ENCODE results near the gene ACOD1. TPM values are rescaled to one million over a fixed set of nuclear protein-coding genes. Genes with fewer than 3 reads are reported as not detected.
"Not testable (repeated sequence)": the region's sequence is repeated elsewhere in the genome, so short reads cannot be mapped to it uniquely, and the experiment has no call there.

Gene ACOD1
- total RNA-seq, 2 donors from 2014 or later = not detected

DNA sequence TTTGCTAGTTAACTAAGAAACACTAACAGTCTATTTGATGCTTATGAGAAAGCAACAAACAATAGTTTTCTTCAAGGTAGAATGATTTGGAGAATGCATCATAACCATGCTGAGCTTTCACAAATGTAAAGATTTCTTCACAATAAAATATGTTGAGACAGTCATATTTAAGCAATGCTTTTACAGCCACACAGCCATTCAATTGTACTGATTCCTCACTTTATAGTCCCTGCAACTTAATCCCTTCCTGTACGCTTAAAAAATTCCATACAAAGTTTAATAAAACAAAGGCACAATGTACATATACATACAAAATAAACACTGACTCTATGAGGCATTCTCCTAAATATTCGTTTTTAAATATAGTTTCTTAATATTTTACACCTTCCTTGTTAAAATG lies 4.7 kb upstream of the ACOD1 start:
- intact Hi-C loops (cut with DNase I, micrococcal nuclease) = no loop called here
- ATAC-seq (no peak), DNase-seq (no peak)

DNA sequence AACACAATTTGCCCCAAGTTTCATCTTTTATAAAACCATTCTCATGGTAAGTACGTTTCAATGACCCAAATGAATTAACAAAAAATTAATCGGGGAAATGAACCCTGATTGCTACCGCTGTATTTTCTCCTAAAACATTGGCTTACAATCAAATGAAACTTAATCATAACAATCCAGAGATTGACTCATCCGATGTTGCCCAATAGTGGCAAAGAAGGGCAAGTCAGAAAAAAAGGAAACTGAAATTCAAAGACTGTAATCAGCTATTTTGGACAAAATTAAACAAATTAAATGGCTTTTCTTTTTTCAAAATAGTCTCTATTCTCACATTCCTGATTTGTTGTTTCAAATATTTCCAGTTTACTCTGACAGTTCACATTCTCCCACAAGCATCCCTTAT lies 3.9 kb upstream of the ACOD1 start:
- ATAC-seq = no peak

DNA sequence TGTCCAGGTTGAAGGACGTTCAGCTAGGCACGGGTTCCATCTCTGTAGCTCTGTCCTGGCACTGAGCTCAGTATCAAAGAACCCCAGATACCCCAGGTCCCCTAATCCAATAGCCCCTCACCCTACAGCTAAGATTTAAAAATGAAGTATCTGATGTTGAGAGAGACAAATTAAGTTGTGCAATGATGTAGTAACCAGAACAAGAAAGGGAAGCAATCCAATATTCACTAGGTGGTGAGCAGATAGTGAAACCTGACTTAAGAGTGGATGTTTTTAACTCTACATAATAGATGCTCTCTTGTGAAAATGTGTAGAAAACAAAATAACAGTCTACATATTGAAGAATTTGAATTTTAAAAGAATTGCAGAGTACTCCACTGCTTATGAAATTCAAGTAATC lies 1.8 kb downstream of the ACOD1 start:
- intact Hi-C loops (cut with DNase I, micrococcal nuclease) = no loop called here
- DNase-seq (no peak), ATAC-seq (no peak)

More for the DNA sequence above, 3.9 kb upstream of the ACOD1 start:
- intact Hi-C loops (cut with DNase I, micrococcal nuclease) = no loop called here
- no peak for DNase-seq

- ATAC-seq (no peak), DNase-seq (no peak)
- intact Hi-C loops (cut with DNase I, micrococcal nuclease) = no loop called here
These were observed 5.7 kb downstream of the ACOD1 start for GRCh38 chr13:76953968-76954367.

DNA sequence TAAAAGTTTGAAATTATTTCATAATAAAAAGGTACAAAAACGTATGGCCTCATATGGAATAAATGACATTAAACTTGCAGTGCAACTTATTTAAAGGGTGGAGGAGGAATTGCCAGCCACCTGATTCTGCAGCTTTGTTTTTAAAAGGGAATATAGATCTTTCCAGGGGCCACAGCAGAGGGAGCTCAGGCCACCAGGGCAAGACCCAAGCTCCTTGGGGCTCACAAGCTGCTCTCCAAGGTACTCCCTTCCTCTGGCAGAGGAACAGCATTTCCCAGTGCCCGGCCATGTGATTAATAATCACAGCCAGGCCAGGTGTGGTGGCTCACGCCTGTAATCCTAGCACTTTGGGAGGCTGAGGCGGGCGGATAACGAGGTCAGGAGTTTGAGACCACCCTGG lies 6.2 kb downstream of the ACOD1 start:
- ATAC-seq (no peak), DNase-seq (no peak)
- intact Hi-C loops (cut with DNase I, micrococcal nuclease) = no loop called here

GRCh38 chr13:76955193-76955592 lies 6.9 kb downstream of the ACOD1 start:
- DNase-seq (no peak), ATAC-seq (no peak)
- intact Hi-C loops (cut with DNase I, micrococcal nuclease) = no loop called here

- ATAC-seq (no peak), DNase-seq (no peak)
- intact Hi-C loops (cut with DNase I, micrococcal nuclease) = no loop called here
These were observed 7.3 kb downstream of the ACOD1 start for GRCh38 chr13:76955661-76956060.

- intact Hi-C loops (cut with DNase I, micrococcal nuclease) = no loop called here
- ATAC-seq (no peak), DNase-seq (no peak)
These were observed 10.6 kb downstream of the ACOD1 start for GRCh38 chr13:76958841-76959432.

DNA sequence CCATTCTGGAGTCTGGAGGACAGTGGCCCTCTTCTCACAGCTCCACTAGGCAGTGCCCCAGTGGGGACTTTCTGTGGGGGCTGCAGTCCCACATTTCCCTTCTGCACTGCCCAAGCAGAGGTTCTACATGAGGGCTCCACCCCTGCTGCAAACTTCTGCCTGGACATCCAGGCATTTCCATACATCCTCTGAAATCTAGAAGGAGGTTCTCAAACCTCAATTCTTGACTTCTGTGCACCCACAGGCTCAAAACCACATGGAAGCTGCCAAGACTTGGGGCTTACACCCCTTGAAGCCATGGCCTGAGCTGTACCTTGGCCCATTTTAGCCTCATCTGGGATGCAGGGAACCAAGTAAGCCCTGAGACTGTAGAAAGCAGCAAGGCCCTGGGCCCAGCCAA lies 11.4 kb downstream of the ACOD1 start:
- ATAC-seq; DNase-seq; intact Hi-C loops (cut with DNase I, micrococcal nuclease): not testable (repeated sequence)

DNA sequence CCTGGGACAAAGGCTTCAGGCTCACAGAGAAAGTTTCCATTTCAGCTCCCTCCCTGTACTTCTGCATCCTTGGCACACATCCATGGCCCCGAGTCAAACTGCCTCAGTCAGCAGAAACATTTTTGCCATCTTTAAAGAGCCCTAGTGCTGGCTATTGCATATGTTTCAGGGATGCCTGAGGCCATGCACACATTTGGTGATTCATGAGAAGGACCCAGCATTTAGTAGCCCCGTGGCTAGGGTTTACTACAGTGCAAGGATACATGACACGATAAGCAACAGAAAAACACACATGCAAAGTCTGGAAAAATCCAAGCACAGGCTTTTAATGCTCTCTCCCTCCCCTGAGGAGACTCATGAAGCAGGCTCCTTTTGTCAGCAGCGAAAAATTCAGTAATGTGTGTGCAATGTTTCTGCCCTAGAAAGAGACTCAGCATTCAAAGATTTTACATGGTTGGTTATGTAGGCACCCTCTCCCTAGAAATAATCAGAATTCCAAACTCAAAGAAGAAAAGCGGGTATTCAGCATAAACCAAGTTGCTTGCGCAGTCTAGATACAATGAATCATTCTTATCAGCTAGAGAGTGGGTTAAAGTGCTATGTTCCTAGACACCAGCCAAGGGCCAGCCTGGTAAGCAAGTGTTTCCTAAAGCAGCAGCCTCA lies 17.6 kb downstream of the ACOD1 start:
- DNase-seq (peak in 1 of 2 donors; percentile 27), ATAC-seq (no peak)
- intact Hi-C loops (cut with DNase I, micrococcal nuclease) = no loop called here

DNA sequence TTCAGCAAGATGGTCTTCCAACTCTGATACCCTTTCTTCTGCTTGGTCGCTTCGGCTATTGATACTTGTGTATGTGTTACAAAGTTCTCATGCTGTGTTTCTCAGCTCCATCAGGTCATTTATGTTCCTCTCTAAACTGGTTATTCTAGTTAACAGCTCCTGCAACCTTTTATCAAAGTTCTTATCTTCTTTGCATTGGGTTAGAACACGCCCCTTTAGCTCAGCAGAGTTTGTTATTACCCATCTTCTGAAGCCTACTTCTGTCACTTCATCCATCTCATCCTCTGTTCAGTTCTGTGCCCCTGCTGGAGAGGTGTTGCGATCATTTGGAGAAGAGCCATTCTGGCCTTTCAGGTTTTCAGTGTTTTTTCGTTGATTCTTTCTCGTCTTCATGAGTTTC lies 18.7 kb downstream of the ACOD1 start:
- no peak for ATAC-seq

GRCh38 chr13:76968041-76968440 lies 19.7 kb downstream of the ACOD1 start:
- DNase-seq = no peak
- intact Hi-C loops (cut with DNase I, micrococcal nuclease) = no loop called here
- ATAC-seq = no peak

More for the DNA sequence above, 18.7 kb downstream of the ACOD1 start:
- DNase-seq = no peak
- intact Hi-C loops (cut with DNase I, micrococcal nuclease) = no loop called here

DNA sequence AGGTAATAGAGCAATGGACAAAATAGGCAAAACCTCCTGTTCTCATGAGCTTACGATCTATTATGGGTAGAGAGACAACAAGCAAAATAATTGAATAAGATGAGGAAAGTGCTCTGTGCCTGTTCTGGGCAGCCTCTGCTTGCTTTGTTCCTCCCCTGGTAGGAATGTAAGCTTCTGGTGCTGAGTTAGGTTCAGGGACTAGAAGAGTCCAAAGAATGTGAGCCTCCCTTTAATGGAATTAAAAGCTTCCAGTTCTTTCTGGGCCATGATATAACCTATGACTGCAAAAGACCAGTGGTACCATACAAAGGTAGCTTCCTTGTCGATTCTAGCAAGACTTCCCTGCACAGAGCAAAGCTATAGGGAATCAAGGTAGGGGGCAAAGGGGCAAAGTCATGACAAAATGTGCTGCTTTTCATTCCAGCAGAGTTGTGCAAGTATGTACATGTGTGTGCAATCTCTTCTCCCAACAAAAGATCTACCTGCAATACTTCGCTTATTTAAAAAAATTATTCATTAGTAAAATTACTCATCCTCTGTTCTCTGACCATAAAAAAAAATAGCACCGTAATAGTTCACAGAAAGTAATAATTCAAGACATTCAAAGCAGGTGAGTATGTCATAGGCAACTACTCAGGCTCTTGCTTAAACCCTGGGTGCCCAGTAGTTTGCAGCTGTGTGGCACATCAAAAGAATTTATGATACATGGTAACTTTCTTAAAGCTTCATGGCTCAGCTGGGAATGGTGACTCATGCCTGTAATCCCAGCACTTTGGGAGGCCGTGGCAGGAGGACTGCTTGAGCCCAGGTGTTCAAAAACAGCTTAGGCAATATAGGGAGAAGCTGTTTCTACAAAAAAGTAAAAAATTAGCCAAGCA lies 21.4 kb downstream of the ACOD1 start:
- ATAC-seq = no peak
- intact Hi-C loops (cut with DNase I, micrococcal nuclease) = no loop called here

DNA sequence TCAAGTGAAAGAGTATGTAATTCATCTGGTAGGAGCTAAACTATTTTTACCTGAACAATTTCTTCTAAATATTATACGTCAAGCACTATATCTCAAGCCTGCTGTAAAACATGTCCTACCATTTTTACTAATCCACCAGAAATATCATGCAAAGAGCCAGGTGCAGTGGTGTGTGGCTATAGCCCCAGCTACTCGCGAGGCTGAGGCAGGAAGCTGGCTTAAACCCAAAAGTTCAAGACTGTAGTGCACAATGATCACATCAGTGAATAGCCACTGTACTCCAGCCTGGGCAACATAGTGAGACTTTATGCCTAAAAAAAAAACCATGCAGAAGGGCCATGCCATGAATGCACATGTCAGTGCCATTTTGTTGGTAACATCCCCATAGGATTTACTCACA lies 22.9 kb downstream of the ACOD1 start:
- no peak for DNase-seq
- ATAC-seq = no peak
- intact Hi-C loops (cut with DNase I, micrococcal nuclease) = no loop called here

More for the DNA sequence above, 21.4 kb downstream of the ACOD1 start:
- no peak for DNase-seq

DNA sequence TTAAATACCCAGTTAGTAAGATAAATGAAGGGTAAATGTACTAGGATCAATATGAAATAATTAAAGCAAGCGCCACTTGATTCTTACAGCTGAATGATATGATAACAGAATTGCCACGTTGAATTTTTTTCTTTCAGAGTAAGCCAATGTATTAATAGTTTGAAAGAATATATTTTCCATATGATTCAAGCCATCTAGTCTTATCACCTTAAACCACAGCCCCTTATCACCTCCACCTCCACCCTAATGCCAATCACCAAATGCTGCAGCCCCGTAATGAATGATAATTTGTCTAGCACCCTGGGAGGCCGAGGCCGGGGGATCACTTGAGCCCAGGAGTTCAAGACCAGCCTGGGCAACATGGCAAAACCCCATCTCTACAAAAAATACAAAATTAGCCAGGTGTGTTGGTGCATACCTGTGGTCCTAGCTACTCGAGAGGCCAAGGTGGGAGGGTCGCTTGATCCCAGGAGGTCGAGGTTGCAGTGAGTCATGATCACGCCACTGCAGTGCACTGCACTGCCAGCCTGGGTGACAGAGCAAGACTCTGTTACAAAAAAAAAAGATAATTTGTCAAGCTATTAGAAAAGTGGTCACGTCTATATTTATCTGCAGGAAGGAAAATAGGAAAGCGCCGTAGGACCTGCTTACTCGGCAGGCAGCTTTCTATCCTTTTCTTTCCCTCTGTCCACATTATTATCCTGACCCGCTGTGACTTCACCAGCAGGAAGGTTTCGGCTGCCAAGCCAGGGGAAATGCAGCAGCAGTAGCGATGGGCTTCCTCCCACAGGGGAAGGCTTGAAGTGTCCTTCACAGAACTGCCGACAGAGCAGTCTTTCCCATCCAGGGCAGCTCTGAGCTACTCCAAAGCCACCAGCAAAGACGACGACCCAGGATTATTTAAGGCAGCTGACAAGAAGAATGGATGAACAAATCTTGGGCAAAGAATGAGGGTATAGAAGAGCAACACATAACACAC lies 23.8 kb downstream of the ACOD1 start:
- no peak for ATAC-seq
- no peak for DNase-seq
- intact Hi-C loops (cut with DNase I, micrococcal nuclease) = no loop called here

DNA sequence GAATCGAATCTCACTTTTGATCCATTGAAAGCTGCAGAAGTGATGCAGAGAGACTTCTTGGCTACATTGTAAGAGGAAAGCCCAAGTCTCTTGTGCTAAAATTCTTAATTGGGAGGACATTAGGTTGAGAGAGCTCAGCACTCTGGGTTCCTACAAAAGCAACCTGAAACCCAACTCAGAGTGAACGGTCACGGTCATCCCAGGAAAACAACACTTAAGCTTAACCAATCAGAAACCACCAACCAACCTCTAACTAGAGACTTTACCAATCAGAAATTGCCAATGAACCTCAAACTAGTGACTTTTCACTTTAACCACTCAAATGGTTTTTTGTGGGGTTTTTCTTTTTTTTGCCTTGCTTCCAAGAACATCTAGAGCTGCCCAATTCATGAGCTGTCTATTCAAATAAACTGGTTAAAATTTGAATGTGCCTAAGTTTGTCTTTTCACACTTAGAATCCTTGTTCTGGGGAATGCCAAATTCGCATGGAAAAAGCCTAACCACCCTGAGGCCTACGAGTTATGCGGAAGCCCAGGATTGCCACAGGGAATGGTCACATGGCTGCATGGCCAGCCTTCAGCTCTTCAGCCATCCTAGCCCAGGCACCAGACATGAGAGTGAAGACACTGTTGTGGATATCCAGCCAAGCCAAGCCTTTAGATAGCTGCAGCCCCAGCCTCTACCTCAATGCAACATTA lies 25.8 kb downstream of the ACOD1 start:
- ATAC-seq = no peak
- intact Hi-C loops (cut with DNase I, micrococcal nuclease) = no loop called here
- no peak for DNase-seq

- DNase-seq (no peak), ATAC-seq (no peak)
- intact Hi-C loops (cut with DNase I, micrococcal nuclease) = no loop called here
These were observed 26.3 kb downstream of the ACOD1 start for GRCh38 chr13:76974618-76974975.

DNA sequence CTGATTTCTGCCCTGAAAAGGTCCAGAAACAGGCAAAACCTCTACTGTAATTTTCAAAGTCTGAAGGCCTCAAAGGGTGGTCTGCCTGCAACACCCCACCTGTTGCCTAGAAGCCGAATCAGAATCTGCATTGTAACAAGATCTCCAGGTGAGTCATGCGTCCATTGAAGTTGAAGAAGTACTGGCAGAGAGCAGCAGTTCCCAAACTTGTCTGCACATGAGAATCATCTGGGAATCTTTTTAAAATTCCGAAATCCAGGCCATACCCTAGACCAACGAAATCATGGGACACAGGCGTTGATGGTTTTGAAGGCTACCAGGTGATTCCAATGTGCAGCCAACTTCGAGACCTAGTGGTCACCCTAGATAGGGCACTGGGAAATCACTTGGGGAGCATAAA lies 27.6 kb downstream of the ACOD1 start:
- ATAC-seq (no peak), DNase-seq (no peak)
- intact Hi-C loops (cut with DNase I, micrococcal nuclease) = no loop called here

Data from left colon (tissue), 2 donors.